Gastrocnemius medialis (tissue), 4 donors: Measurements from ENCODE around the gene ROR2. TPM values are rescaled to one million over a fixed set of nuclear protein-coding genes. Genes with fewer than 3 reads are reported as not detected.

Experiments
- ATAC-seq, 2 donors: fragments of 150-250 bp; one replicate each; pipeline ENCODE4 v1.9.1; 2016
- DNase-seq, 2 donors: peaks; one replicate each; pipeline ENCODE4 v3.0.0-alpha.2; 2019
- H3K27ac ChIP-seq, 4 donors: fragments of 200-600 bp; sonication (generic); 1 replicate in 1 of 4; 2 replicates in 3 of 4; pipeline ENCODE4 v1.5.1; 2016 to 2018; ENCODE audit warnings: mild to moderate bottlenecking in 2 of 4, moderate library complexity in 1 of 4
- H3K27me3 ChIP-seq, 3 donors: fragments of 200-600 bp; sonication (generic) in 2 of 3; 1 replicate in 1 of 3; 2 replicates in 2 of 3; pipeline versions ENCODE4 v1.5.1 to v1.6.0; 2016 to 2019; ENCODE audit warnings: mild to moderate bottlenecking in 1 of 3, moderate library complexity in 1 of 3
- H3K36me3 ChIP-seq, 2 donors: fragments of 200-600 bp; sonication (generic) in 1 of 2; one replicate each; pipeline ENCODE4 v1.5.1; 2017 to 2018
- H3K4me1 ChIP-seq, 2 donors: fragments of 200-600 bp; sonication (generic) in 1 of 2; one replicate each; pipeline ENCODE4 v1.5.1; 2016 to 2017; ENCODE audit warnings: mild to moderate bottlenecking in 2 of 2
- H3K4me3 ChIP-seq, 4 donors: fragments of 200-600 bp; sonication (generic) in 3 of 4; 1 replicate in 1 of 4; 2 replicates in 3 of 4; pipeline ENCODE4 v1.5.1; 2016 to 2019; ENCODE audit warnings: mild to moderate bottlenecking in 2 of 4
- H3K9me3 ChIP-seq, 3 donors: fragments of 200-600 bp; sonication (generic) in 2 of 3; 1 replicate in 1 of 3; 2 replicates in 2 of 3; pipeline ENCODE4 v1.5.1; 2016 to 2019
- POLR2A ChIP-seq, 2 donors: fragments of 450-650 bp; IDR thresholded peaks; one replicate each; pipeline ENCODE4 v1.6.1; 2017; ENCODE audit warnings: antibody characterized with exemption in 2 of 2, mild to moderate bottlenecking in 2 of 2, moderate library complexity in 2 of 2
- in situ Hi-C, 4 donors: fragments of 200-750 bp; cut with MboI; loops; one replicate each; pipeline versions ENCODE4 v1.15.0 to v1.8.0; 2017; ENCODE audit warnings: low sequenced_read_pairs in 4 of 4
- intact Hi-C: fragments of 100-400 bp; cut with DNase I; formaldehyde crosslinking; loops from one replicate; pipeline ENCODE4 v1.15.1; 2023; ENCODE audit warnings: low total_unique reads
- total RNA-seq, 4 donors: library from RNA; depleted of rRNA; stranded (reverse); fragments of >200 nt; gene quantifications; one replicate each; pipeline versions ENCODE4 v1.1.0 to v1.2.3, GENCODE V29; 2016
- TF ChIP-seq, protein P1 (sequence below), 5 experiments: fragments of 450-650 bp in 3 of 5; fragments of 200-600 bp in 2 of 5; sonication (generic) in 2 of 5; IDR thresholded peaks in 4 of 5; conservative IDR thresholded peaks in 1 of 5; 1 replicate in 4 of 5; 2 replicates in 1 of 5; pipeline ENCODE4 v1.5.1; 2016 to 2019; ENCODE audit warnings: antibody characterized with exemption in 5 of 5, mild to moderate bottlenecking in 3 of 5, moderate library complexity in 3 of 5

ROR2 gene
- total RNA-seq, 4 donors from 2014 or later: 0.15 to 1.2 (median 0.61) TPM

GRCh38 chr9:91690540-91691249 is 259.3 kb downstream of the ROR2 start:
- H3K4me1 ChIP-seq: no peaks in the 10 kb centered on the region
- H3K27ac ChIP-seq: no peak overlapping the region
- H3K4me3 ChIP-seq: no peak overlapping the region
- ATAC-seq: no peak
- in situ Hi-C loops: loop anchor here in 3 of 4 donors (25.0 kb wide), 2 partner anchors 653 to 778 kb away; no protein-coding TSS in a partner anchor
- TF ChIP-seq POLR2A (IDR thresholded peaks at IDR 0.05): no peak
- TF ChIP-seq, protein P1, sequence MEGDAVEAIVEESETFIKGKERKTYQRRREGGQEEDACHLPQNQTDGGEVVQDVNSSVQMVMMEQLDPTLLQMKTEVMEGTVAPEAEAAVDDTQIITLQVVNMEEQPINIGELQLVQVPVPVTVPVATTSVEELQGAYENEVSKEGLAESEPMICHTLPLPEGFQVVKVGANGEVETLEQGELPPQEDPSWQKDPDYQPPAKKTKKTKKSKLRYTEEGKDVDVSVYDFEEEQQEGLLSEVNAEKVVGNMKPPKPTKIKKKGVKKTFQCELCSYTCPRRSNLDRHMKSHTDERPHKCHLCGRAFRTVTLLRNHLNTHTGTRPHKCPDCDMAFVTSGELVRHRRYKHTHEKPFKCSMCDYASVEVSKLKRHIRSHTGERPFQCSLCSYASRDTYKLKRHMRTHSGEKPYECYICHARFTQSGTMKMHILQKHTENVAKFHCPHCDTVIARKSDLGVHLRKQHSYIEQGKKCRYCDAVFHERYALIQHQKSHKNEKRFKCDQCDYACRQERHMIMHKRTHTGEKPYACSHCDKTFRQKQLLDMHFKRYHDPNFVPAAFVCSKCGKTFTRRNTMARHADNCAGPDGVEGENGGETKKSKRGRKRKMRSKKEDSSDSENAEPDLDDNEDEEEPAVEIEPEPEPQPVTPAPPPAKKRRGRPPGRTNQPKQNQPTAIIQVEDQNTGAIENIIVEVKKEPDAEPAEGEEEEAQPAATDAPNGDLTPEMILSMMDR (IDR thresholded peaks at IDR 0.05 in 4 of 5, conservative IDR thresholded peaks at IDR 0.05 in 1 of 5): no peak
- H3K36me3 ChIP-seq: no peaks in the 10 kb centered on the region
- H3K27me3 ChIP-seq: no peaks in the 10 kb centered on the region
- no peak for DNase-seq
- intact Hi-C loops: no loop called here
- H3K9me3 ChIP-seq: no peaks in the 10 kb centered on the region

- ATAC-seq: no peak
- intact Hi-C loops (no loop called here), in situ Hi-C loops (loop anchor here in 3 of 4 donors (10.0 to 25.0 kb wide), 3 partner anchors 652 to 777 kb away; no protein-coding TSS in a partner anchor)
- TF ChIP-seq, protein P1 (IDR thresholded peaks at IDR 0.05 in 4 of 5, conservative IDR thresholded peaks at IDR 0.05 in 1 of 5): no peak
- no peak for TF ChIP-seq POLR2A (IDR thresholded peaks at IDR 0.05)
- no peaks in the 10 kb centered on the region for H3K4me1 ChIP-seq
- no peak overlapping the region for H3K4me3 ChIP-seq
- no peaks in the 10 kb centered on the region for H3K27me3 ChIP-seq
- no peak overlapping the region for H3K27ac ChIP-seq
- H3K9me3 ChIP-seq: no peaks in the 10 kb centered on the region
- no peaks in the 10 kb centered on the region for H3K36me3 ChIP-seq
- no peak for DNase-seq
These were observed 261.0 kb downstream of the ROR2 start for GRCh38 chr9:91689006-91689405.

- Histone ChIP-seq H3K4me1 (no peaks in the 10 kb centered on the region), H3K9me3 (no peaks in the 10 kb centered on the region), H3K36me3 (no peaks in the 10 kb centered on the region), H3K27me3 (no peaks in the 10 kb centered on the region), H3K27ac (no peak overlapping the region), H3K4me3 (no peak overlapping the region)
- DNase-seq (no peak), ATAC-seq (no peak)
- TF ChIP-seq, protein P1 (IDR thresholded peaks at IDR 0.05 in 4 of 5, conservative IDR thresholded peaks at IDR 0.05 in 1 of 5): no peak
- TF ChIP-seq POLR2A (IDR thresholded peaks at IDR 0.05): no peak
- in situ Hi-C loops (loop anchor here in 3 of 4 donors (10.0 to 25.0 kb wide), 3 partner anchors 646 to 771 kb away; no protein-coding TSS in a partner anchor), intact Hi-C loops (loop anchor here (2.0 to 5.0 kb wide), 2 partner anchors 646 to 768 kb away; no protein-coding TSS in a partner anchor)
These were observed 266.8 kb downstream of the ROR2 start for GRCh38 chr9:91683269-91683668.

DNA sequence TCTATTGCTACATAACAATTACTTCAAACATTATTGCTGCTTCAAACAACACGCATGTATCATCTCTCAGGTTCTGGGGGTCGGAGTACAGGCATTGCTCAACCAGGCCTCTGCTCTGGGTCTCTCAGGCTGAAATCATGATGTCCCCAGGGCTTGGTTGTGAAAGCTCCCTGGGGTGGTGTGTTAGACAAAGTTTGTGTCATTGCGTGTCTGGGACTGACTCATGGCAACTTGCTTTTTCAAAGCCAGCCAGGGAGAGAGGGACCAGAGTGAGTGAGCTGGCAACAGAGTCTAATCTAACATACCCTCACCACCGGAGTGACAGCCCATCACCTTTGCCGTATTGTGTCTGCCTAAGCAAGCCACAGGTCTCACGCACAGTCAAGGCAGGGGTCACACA is 267.2 kb downstream of the ROR2 start:
- Histone ChIP-seq H3K27me3 (no peaks in the 10 kb centered on the region), H3K4me1 (no peaks in the 10 kb centered on the region), H3K9me3 (no peaks in the 10 kb centered on the region), H3K36me3 (no peaks in the 10 kb centered on the region), H3K27ac (no peak overlapping the region), H3K4me3 (no peak overlapping the region)
- TF ChIP-seq, protein P1 (IDR thresholded peaks at IDR 0.05 in 4 of 5, conservative IDR thresholded peaks at IDR 0.05 in 1 of 5): no peak
- TF ChIP-seq POLR2A (IDR thresholded peaks at IDR 0.05): no peak
- intact Hi-C loops: loop anchor here (2.0 to 5.0 kb wide), 2 partner anchors 646 to 768 kb away; no protein-coding TSS in a partner anchor
- ATAC-seq (no peak), DNase-seq (no peak)
- in situ Hi-C loops: loop anchor here in 3 of 4 donors (10.0 to 25.0 kb wide), 3 partner anchors 646 to 771 kb away; no protein-coding TSS in a partner anchor
